Peyer's patch (tissue), 4 donors: ENCODE data around the gene CACNA2D3.

Experiments
- POLR2A ChIP-seq, 2 donors: fragments of 450-650 bp; IDR thresholded peaks; one replicate each; pipeline ENCODE4 v1.5.1; 2017; ENCODE audit warnings: antibody characterized with exemption in 2 of 2, mild to moderate bottlenecking in 2 of 2, moderate library complexity in 2 of 2
- TF ChIP-seq, protein P1 (sequence below), 6 experiments: fragments of 450-650 bp in 4 of 6; fragments of 200-600 bp in 2 of 6; sonication (generic) in 1 of 6; IDR thresholded peaks; one replicate each; pipeline ENCODE4 v1.5.1; 2017 to 2019; ENCODE audit warnings: antibody characterized with exemption in 6 of 6, mild to moderate bottlenecking in 3 of 6, moderate library complexity in 1 of 6

DNA sequence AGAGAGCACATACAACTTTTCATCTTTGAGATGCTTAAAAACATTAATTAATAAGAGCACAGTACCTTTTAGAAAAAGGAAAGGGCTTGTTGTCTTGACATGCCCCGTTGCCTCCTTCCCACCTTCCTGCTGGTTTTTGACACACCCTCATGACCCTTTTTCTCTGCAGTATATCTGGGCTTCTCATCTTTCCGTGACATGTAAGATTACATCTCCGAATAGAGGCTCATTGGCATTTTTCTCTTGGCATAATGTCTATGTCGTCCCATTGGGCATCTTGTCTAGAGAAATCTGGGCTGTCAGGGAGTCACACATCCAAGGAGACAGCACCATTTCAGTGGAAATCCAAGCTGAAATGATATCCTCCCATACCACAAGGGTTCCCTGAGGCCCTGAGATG is 741.4 kb downstream of the CACNA2D3 start:
- TF ChIP-seq, protein P1, sequence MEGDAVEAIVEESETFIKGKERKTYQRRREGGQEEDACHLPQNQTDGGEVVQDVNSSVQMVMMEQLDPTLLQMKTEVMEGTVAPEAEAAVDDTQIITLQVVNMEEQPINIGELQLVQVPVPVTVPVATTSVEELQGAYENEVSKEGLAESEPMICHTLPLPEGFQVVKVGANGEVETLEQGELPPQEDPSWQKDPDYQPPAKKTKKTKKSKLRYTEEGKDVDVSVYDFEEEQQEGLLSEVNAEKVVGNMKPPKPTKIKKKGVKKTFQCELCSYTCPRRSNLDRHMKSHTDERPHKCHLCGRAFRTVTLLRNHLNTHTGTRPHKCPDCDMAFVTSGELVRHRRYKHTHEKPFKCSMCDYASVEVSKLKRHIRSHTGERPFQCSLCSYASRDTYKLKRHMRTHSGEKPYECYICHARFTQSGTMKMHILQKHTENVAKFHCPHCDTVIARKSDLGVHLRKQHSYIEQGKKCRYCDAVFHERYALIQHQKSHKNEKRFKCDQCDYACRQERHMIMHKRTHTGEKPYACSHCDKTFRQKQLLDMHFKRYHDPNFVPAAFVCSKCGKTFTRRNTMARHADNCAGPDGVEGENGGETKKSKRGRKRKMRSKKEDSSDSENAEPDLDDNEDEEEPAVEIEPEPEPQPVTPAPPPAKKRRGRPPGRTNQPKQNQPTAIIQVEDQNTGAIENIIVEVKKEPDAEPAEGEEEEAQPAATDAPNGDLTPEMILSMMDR (IDR thresholded peaks at IDR 0.05), result no peak
- TF ChIP-seq POLR2A (IDR thresholded peaks at IDR 0.05), result no peak
